Osteocyte (in vitro differentiated cells): ENCODE results near the gene EVC. TPM values are rescaled to one million over a fixed set of nuclear protein-coding genes. Genes with fewer than 3 reads are reported as not detected.

Experiments used
- DNase-seq: peaks from one replicate; pipeline ENCODE4 v3.0.0; 2021; ENCODE audit warnings: mixed read lengths; ENCODE audit not compliant: unreplicated experiment; ENCODE audit errors: extremely low spot score
- H3K27ac Mint-ChIP-seq: one replicate; pipeline ENCODE4 v1.8.0; 2021; ENCODE audit warnings: mild to moderate bottlenecking, mixed read lengths; ENCODE audit not compliant: unreplicated experiment
- H3K27me3 Mint-ChIP-seq: one replicate; pipeline ENCODE4 v1.8.0; 2021; ENCODE audit warnings: mixed read lengths; ENCODE audit not compliant: unreplicated experiment
- H3K36me3 Mint-ChIP-seq: one replicate; pipeline ENCODE4 v1.8.0; 2021; ENCODE audit warnings: mixed read lengths; ENCODE audit not compliant: unreplicated experiment
- H3K4me1 Mint-ChIP-seq: one replicate; pipeline ENCODE4 v1.8.0; 2021; ENCODE audit warnings: mixed read lengths; ENCODE audit not compliant: unreplicated experiment
- H3K4me3 Mint-ChIP-seq: one replicate; pipeline ENCODE4 v1.8.0; 2021; ENCODE audit warnings: mild to moderate bottlenecking, moderate library complexity, mixed read lengths; ENCODE audit not compliant: unreplicated experiment
- H3K9me3 Mint-ChIP-seq: one replicate; pipeline ENCODE4 v1.8.0; 2021; ENCODE audit warnings: mixed read lengths; ENCODE audit not compliant: unreplicated experiment
- total RNA-seq: library from RNA; stranded (reverse); gene quantifications from 2 replicates; pipeline ENCODE4 v1.2.1, GENCODE V29; 2021
- TF ChIP-seq, protein P1 (sequence below): fragments of 200-600 bp; sonication (generic); IDR thresholded peaks from 2 replicates; pipeline ENCODE4 v1.5.0; 2021; ENCODE audit warnings: antibody characterized with exemption, mild to moderate bottlenecking, moderate library complexity

Gene EVC
- total RNA-seq, 1 donor from 2014 or later: 41.6 TPM

DNA sequence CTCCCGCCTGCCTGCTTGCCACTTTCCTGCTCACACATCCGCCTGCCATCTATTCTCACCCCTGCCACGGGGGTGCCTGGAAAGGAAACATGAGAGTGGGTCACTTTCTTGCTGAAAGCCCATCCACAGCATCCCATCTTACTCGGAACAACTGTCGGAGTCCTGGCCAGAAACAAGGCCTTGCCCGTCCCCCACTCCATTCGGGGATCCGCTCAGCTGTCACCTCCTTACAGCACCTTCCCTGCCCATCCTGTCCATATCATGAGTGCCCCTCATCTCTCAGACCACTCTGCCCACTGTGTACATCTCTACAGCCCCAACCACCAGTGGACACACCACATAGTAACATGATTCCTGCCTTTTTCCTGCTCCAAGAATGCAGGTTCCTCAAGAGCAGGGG is 9.0 kb upstream of the EVC start:
- Mint-ChIP-seq H3K27ac (no peak overlapping the region), H3K27me3 (no peaks in the 10 kb centered on the region), H3K9me3 (no peaks in the 10 kb centered on the region), H3K36me3 (no peaks in the 10 kb centered on the region), H3K4me3 (no peak overlapping the region), H3K4me1 (no peaks in the 10 kb centered on the region)
- TF ChIP-seq, protein P1, sequence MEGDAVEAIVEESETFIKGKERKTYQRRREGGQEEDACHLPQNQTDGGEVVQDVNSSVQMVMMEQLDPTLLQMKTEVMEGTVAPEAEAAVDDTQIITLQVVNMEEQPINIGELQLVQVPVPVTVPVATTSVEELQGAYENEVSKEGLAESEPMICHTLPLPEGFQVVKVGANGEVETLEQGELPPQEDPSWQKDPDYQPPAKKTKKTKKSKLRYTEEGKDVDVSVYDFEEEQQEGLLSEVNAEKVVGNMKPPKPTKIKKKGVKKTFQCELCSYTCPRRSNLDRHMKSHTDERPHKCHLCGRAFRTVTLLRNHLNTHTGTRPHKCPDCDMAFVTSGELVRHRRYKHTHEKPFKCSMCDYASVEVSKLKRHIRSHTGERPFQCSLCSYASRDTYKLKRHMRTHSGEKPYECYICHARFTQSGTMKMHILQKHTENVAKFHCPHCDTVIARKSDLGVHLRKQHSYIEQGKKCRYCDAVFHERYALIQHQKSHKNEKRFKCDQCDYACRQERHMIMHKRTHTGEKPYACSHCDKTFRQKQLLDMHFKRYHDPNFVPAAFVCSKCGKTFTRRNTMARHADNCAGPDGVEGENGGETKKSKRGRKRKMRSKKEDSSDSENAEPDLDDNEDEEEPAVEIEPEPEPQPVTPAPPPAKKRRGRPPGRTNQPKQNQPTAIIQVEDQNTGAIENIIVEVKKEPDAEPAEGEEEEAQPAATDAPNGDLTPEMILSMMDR: no peak
- no peak for DNase-seq

DNA sequence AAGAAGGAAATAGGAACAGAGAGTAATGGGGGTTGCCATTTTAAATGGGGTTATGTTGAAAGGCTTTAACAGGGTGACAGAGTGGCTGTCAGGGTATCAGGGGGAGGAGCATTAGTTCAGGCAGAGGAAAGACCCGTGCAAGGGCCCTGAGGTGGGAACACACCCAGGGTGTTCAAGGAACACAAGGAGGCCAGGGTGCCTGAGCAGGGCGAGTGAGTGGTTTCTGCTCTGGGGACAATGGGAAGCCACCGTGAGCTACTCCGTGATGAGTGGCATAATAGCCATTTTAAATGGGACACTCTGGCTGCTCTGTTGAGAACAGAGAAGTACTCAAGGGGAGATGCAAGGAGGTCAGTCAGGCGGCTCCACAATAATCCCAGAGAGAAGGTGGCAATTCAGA is 7.2 kb upstream of the EVC start:
- no peak for DNase-seq
- TF ChIP-seq, protein P1: no peak
- Mint-ChIP-seq H3K27me3 (peaks cover 5% of the 10 kb centered on the region), H3K27ac (no peak overlapping the region), H3K4me3 (no peak overlapping the region), H3K9me3 (no peaks in the 10 kb centered on the region), H3K36me3 (no peaks in the 10 kb centered on the region), H3K4me1 (peaks cover 8% of the 10 kb centered on the region)

DNA sequence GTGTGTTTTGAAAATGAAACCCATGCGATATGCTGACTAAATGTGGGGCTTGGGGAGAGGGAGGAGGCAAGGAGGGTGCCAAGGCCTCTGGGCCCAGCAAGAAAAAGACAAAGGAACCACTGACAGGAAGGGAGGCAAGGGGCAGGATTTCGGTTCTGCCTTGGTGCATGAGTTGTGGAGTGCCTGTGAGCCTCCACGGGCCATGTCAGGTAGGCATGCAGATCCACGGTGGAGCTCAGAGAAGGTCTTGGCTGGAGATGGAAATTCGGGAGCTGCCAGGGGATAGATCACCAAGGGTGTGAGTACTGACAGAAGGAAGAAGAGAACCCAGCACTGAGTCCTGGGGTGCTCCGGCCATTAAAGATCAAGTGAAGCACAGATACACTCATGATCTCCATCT is 6.7 kb upstream of the EVC start:
- H3K27me3 Mint-ChIP-seq: peaks cover 5% of the 10 kb centered on the region
- TF ChIP-seq, protein P1: no peak
- no peak overlapping the region for H3K27ac Mint-ChIP-seq
- DNase-seq: no peak
- H3K4me1 Mint-ChIP-seq: peaks cover 8% of the 10 kb centered on the region
- no peak overlapping the region for H3K4me3 Mint-ChIP-seq
- H3K9me3 Mint-ChIP-seq: no peaks in the 10 kb centered on the region
- no peaks in the 10 kb centered on the region for H3K36me3 Mint-ChIP-seq

DNA sequence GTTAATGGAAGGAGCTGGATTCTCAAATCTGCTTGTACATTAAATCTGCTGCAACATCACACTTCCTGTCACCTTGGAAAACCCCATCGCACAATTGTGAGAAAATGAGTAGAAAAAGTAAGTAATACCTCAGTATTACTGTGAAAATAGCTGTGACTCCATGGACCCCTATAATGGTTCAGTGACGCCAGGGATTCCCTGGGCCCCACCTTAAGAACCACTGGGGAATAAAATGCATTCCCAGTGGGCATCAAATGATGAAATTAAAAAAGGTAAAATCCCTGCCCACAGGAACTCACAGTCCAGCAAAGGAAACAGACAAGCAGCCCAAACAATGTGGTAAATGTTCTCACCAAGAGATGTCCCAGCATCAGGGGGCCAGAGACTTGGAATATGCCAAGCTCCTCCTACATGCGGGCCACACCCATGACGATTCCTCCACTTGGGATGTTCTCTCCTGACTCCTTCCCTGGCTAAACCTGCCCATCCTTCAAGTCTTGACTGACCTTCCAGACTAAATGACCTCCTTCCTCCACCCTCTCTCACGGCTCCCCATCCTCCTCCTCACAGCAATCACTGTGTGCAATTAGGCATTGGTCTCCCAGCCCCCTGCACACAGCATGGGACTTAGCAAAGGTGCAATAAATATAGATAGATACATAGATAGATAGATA is 5.2 kb upstream of the EVC start:
- Mint-ChIP-seq H3K27ac (no peak overlapping the region), H3K4me1 (peaks cover 18% of the 10 kb centered on the region), H3K9me3 (no peaks in the 10 kb centered on the region), H3K4me3 (no peak overlapping the region), H3K36me3 (no peaks in the 10 kb centered on the region), H3K27me3 (peaks cover 5% of the 10 kb centered on the region)
- no peak for DNase-seq
- TF ChIP-seq, protein P1: no peak

DNA sequence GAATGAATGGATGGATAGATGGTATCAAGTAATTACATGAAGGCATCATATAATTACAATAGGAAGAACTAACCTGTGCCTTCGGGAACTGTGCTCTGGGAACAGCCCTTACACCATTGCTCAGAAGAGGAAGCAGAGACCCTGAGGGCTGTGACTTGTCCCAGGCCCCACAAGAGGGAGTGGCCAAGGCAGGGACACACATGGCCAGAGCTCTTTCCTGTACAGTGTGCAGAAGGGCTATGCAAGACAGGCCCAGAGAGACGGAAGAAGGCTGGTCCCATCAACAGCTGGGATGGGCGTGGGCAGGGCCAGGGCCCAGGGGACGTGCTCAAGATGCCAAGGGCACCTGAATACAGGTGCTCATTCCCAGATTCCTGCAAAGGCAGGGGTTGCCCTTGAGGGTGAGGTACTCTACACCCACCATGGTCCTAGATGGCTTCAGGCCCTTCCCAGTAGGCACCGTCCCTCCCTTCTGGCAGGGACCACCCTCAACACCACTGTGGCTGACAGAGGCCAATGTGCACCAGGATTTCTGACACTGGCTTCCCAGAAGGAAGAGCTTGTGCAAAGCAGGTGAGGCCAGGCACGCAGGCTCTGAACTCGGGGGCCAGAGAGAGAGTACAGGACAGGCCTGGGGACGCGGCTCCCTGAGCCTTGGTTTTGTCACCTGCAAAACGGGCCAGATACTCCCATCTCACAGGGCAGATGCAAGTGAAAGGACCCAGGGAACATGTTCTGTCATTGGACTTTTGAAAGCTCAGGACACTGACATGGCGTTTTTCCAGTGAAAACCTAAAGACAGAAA is 4.3 kb upstream of the EVC start:
- Mint-ChIP-seq H3K36me3 (no peaks in the 10 kb centered on the region), H3K27ac (peak overlapping the region; percentile 11), H3K9me3 (no peaks in the 10 kb centered on the region), H3K4me1 (peaks cover 22% of the 10 kb centered on the region), H3K27me3 (peaks cover 5% of the 10 kb centered on the region), H3K4me3 (peak overlapping the region; percentile 57)
- TF ChIP-seq, protein P1: no peak
- DNase-seq: no peak
